H9 (cell line): ENCODE data around the gene FAM13A. TPM values are rescaled to one million over a fixed set of nuclear protein-coding genes. Genes with fewer than 3 reads are reported as not detected.

Source experiments
- DNase-seq: peaks from one replicate; pipeline ENCODE4 v3.0.0-alpha.2; 2017
- H2AFZ ChIP-seq: one replicate; pipeline ENCODE4 v1.6.1; 2013; ENCODE audit warnings: mild to moderate bottlenecking, low read length, control low read depth, moderate library complexity
- H2AK5ac ChIP-seq: 2 replicates; pipeline ENCODE4 v1.6.1; 2013; ENCODE audit warnings: low read length, control low read depth, mixed read lengths; ENCODE audit not compliant: insufficient read length
- H2BK120ac ChIP-seq: one replicate; pipeline ENCODE4 v1.6.1; 2013; ENCODE audit warnings: low read depth, mild to moderate bottlenecking, low read length, control low read depth, inconsistent platforms; ENCODE audit not compliant: poor library complexity, severe bottlenecking
- H2BK12ac ChIP-seq: 2 replicates; pipeline ENCODE4 v1.6.1; 2013; ENCODE audit warnings: low read length, control low read depth, mixed read lengths, low read depth; ENCODE audit not compliant: insufficient read length
- H2BK15ac ChIP-seq: 2 replicates; pipeline ENCODE4 v1.6.1; 2013; ENCODE audit warnings: low read depth, low read length, control low read depth
- H2BK20ac ChIP-seq: one replicate; pipeline ENCODE4 v1.6.1; 2013; ENCODE audit warnings: low read depth, mild to moderate bottlenecking, low read length, control low read depth, inconsistent platforms; ENCODE audit not compliant: poor library complexity, severe bottlenecking
- H2BK5ac ChIP-seq: 2 replicates; pipeline ENCODE4 v1.6.1; 2013; ENCODE audit warnings: low read length, control low read depth, mixed read lengths; ENCODE audit not compliant: insufficient read length
- H3K14ac ChIP-seq: 2 replicates; pipeline ENCODE4 v1.6.1; 2013; ENCODE audit warnings: low read length, control low read depth; ENCODE audit not compliant: insufficient read depth
- H3K18ac ChIP-seq: 2 replicates; pipeline ENCODE4 v1.6.1; 2013; ENCODE audit warnings: low read depth, mild to moderate bottlenecking, mixed read lengths, low read length, control low read depth; ENCODE audit not compliant: insufficient read length
- H3K23ac ChIP-seq: 2 replicates; pipeline ENCODE4 v1.6.1; 2013; ENCODE audit warnings: low read length, control low read depth, mixed read lengths, low read depth; ENCODE audit not compliant: insufficient read length
- H3K23me2 ChIP-seq: 2 replicates; pipeline ENCODE4 v1.6.1; 2013; ENCODE audit warnings: low read depth, mild to moderate bottlenecking, mixed read lengths, low read length, control low read depth; ENCODE audit not compliant: insufficient read length, poor library complexity, severe bottlenecking
- H3K27ac ChIP-seq: 2 replicates; pipeline ENCODE4 v1.5.1; 2013; ENCODE audit warnings: low read length, control low read depth, mixed read lengths, low read depth; ENCODE audit not compliant: insufficient read length
- H3K27me3 ChIP-seq: 2 replicates; pipeline ENCODE4 v1.6.1; 2013; ENCODE audit warnings: low read length, control low read depth, inconsistent platforms; ENCODE audit not compliant: insufficient read depth
- H3K4ac ChIP-seq: 2 replicates; pipeline ENCODE4 v1.6.1; 2013; ENCODE audit warnings: low read depth, mild to moderate bottlenecking, control low read depth, inconsistent platforms, low read length, moderate library complexity
- H3K4me1 ChIP-seq: 2 replicates; pipeline ENCODE4 v1.6.1; 2013; ENCODE audit warnings: low read length, control low read depth, inconsistent platforms; ENCODE audit not compliant: insufficient read depth
- H3K4me2 ChIP-seq: 2 replicates; pipeline ENCODE4 v1.6.1; 2013; ENCODE audit warnings: low read length, control low read depth, mixed read lengths; ENCODE audit not compliant: insufficient read length, insufficient read depth
- H3K56ac ChIP-seq: 2 replicates; pipeline ENCODE4 v1.6.1; 2013; ENCODE audit warnings: low read depth, mild to moderate bottlenecking, mixed read lengths, low read length, control low read depth; ENCODE audit not compliant: insufficient read length
- H3K79me1 ChIP-seq: 2 replicates; pipeline ENCODE4 v1.6.1; 2013; ENCODE audit warnings: low read depth, mild to moderate bottlenecking, moderate library complexity, low read length, control low read depth, inconsistent platforms; ENCODE audit not compliant: insufficient read depth, poor library complexity, severe bottlenecking
- H3K79me2 ChIP-seq: 2 replicates; pipeline ENCODE4 v1.6.1; 2013; ENCODE audit warnings: low read length, control low read depth, inconsistent platforms; ENCODE audit not compliant: insufficient read depth
- H3K9ac ChIP-seq: 2 replicates; pipeline ENCODE4 v1.6.1; 2013; ENCODE audit warnings: low read length, control low read depth, mixed read lengths; ENCODE audit not compliant: insufficient read length; ENCODE audit errors: extremely low read depth
- H3K9me3 ChIP-seq: one replicate; pipeline ENCODE4 v1.6.1; 2013; ENCODE audit warnings: low read depth, low read length, inconsistent platforms; ENCODE audit not compliant: control insufficient read depth
- H3T11ph ChIP-seq: one replicate; pipeline ENCODE4 v1.6.1; 2013; ENCODE audit warnings: mild to moderate bottlenecking, low read length, control low read depth, inconsistent platforms
- H4K20me1 ChIP-seq: one replicate; pipeline ENCODE4 v1.6.1; 2013; ENCODE audit not compliant: control insufficient read depth, insufficient read length, insufficient read depth
- H4K5ac ChIP-seq: 2 replicates; pipeline ENCODE4 v1.6.1; 2013; ENCODE audit warnings: low read depth, mild to moderate bottlenecking, mixed read lengths, low read length, control low read depth; ENCODE audit not compliant: insufficient read length
- H4K8ac ChIP-seq: replicated peaks from 2 replicates; pipeline ENCODE4 v1.6.1; 2013; ENCODE audit warnings: low read length, control low read depth, mixed read lengths, low read depth; ENCODE audit not compliant: insufficient read length
- H4K91ac ChIP-seq: 2 replicates; pipeline ENCODE4 v1.6.1; 2013; ENCODE audit warnings: low read depth, mild to moderate bottlenecking, moderate library complexity, mixed read lengths, low read length, control low read depth; ENCODE audit not compliant: insufficient read length
- H3K27ac Mint-ChIP-seq, 3 experiments: 2 replicates in 2 of 3; 3 replicates in 1 of 3; pipeline ENCODE4 v1.8.0; 2020 to 2021; ENCODE audit warnings: mixed read lengths in 3 of 3, mild to moderate bottlenecking in 1 of 3, moderate library complexity in 1 of 3
- H3K27me3 Mint-ChIP-seq: 2 replicates; pipeline ENCODE4 v1.8.0; 2021; ENCODE audit warnings: low read depth, mild to moderate bottlenecking, moderate library complexity, mixed read lengths
- H3K36me3 Mint-ChIP-seq, 3 experiments: 2 replicates in 2 of 3; 3 replicates in 1 of 3; pipeline ENCODE4 v1.8.0; 2020 to 2021; ENCODE audit warnings: low read depth in 3 of 3, mixed read lengths in 3 of 3; ENCODE audit not compliant: insufficient read depth in 1 of 3
- H3K4me1 Mint-ChIP-seq, 2 experiments: 2 replicates each; pipeline ENCODE4 v1.8.0; 2020; ENCODE audit warnings: mixed read lengths in 2 of 2
- H3K4me3 Mint-ChIP-seq, 2 experiments: 2 replicates in 1 of 2; 3 replicates in 1 of 2; pipeline ENCODE4 v1.8.0; 2020 to 2021; ENCODE audit warnings: mild to moderate bottlenecking in 2 of 2, mixed read lengths in 2 of 2, moderate library complexity in 1 of 2
- H3K9me3 Mint-ChIP-seq, 2 experiments: 2 replicates in 1 of 2; 3 replicates in 1 of 2; pipeline ENCODE4 v1.8.0; 2020; ENCODE audit warnings: mild to moderate bottlenecking in 2 of 2, mixed read lengths in 2 of 2, moderate library complexity in 1 of 2
- WGBS: extraction: QIAGEN DNeasy Blood & Tissue Kit; methylation state at CpG from one replicate; pipeline ENCODE4 v1.1.7; 2013; ENCODE audit warnings: missing lambda C conversion rate, low lambda C conversion rate, mixed read lengths; ENCODE audit not compliant: insufficient read length; ENCODE audit errors: extremely low coverage; 5-methylcytosine and 5-hydroxymethylcytosine counted together
- total RNA-seq: library from RNA; stranded (reverse); gene quantifications from 2 replicates; pipeline ENCODE4 v1.2.1, GENCODE V29; 2021
- TF ChIP-seq, protein P1 (sequence below): fragments of 200-600 bp; sonication (generic); conservative IDR thresholded peaks from 3 replicates; pipeline ENCODE4 v1.8.0; 2021; ENCODE audit warnings: antibody characterized with exemption, mild to moderate bottlenecking

FAM13A gene
- total RNA-seq, 1 experiment from 2014 or later, result 12.7 TPM

GRCh38 chr4:88937081-88937480 is 119.9 kb downstream of the FAM13A start:
- H3T11ph ChIP-seq, result no peak overlapping the region
- no peak overlapping the region for H2AK5ac ChIP-seq
- no peaks in the 10 kb centered on the region for H3K9me3 ChIP-seq
- H2BK20ac ChIP-seq, result no peak overlapping the region
- H4K91ac ChIP-seq, result no peak overlapping the region
- no peak overlapping the region for H3K14ac ChIP-seq
- Mint-ChIP-seq H3K27ac (no peak overlapping the region), H3K4me1 (peaks cover 13 to 14% of the 10 kb centered on the region in 2 experiments), H3K27me3 (no peaks in the 10 kb centered on the region), H3K4me3 (no peak overlapping the region), H3K9me3 (no peaks in the 10 kb centered on the region), H3K36me3 (peaks cover 0 to 1% (median 0%) of the 10 kb centered on the region in 3 experiments; a peak in 2 of 7 replicates)
- no peak overlapping the region for H2BK5ac ChIP-seq
- H3K79me2 ChIP-seq, result no peaks in the 10 kb centered on the region
- no peak overlapping the region for H2BK12ac ChIP-seq
- H3K4me2 ChIP-seq, result no peak overlapping the region
- no peak overlapping the region for H3K4ac ChIP-seq
- no peaks in the 10 kb centered on the region; the same call in 1 of the 2 replicates for H3K4me1 ChIP-seq
- TF ChIP-seq, protein P1, sequence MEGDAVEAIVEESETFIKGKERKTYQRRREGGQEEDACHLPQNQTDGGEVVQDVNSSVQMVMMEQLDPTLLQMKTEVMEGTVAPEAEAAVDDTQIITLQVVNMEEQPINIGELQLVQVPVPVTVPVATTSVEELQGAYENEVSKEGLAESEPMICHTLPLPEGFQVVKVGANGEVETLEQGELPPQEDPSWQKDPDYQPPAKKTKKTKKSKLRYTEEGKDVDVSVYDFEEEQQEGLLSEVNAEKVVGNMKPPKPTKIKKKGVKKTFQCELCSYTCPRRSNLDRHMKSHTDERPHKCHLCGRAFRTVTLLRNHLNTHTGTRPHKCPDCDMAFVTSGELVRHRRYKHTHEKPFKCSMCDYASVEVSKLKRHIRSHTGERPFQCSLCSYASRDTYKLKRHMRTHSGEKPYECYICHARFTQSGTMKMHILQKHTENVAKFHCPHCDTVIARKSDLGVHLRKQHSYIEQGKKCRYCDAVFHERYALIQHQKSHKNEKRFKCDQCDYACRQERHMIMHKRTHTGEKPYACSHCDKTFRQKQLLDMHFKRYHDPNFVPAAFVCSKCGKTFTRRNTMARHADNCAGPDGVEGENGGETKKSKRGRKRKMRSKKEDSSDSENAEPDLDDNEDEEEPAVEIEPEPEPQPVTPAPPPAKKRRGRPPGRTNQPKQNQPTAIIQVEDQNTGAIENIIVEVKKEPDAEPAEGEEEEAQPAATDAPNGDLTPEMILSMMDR, result no peak
- H3K23ac ChIP-seq, result no peak overlapping the region
- H4K8ac ChIP-seq, result no peak overlapping the region
- H4K5ac ChIP-seq, result no peak overlapping the region
- H3K9ac ChIP-seq, result no peak overlapping the region
- no peak overlapping the region for H3K27ac ChIP-seq
- no peak overlapping the region for H3K56ac ChIP-seq
- no peaks in the 10 kb centered on the region for H3K23me2 ChIP-seq
- no peaks in the 10 kb centered on the region for H4K20me1 ChIP-seq
- WGBS, result no CpG with 5 or more reads among the region's 2 CpGs
- no peak overlapping the region for H2BK120ac ChIP-seq
- H3K79me1 ChIP-seq, result no peaks in the 10 kb centered on the region
- H3K27me3 ChIP-seq, result no peaks in the 10 kb centered on the region
- no peak overlapping the region for H2BK15ac ChIP-seq
- no peak overlapping the region for H2AFZ ChIP-seq
- no peak for DNase-seq
- no peak overlapping the region for H3K18ac ChIP-seq
